ENCODE measurements around the gene B4GALT4. TPM values are rescaled to one million over a fixed set of nuclear protein-coding genes. Genes with fewer than 3 reads are reported as not detected.

B4GALT4 gene
- total RNA-seq, 1 donor, result 28.2 TPM

- Histone ChIP-seq H3K79me2 (ENCODE audit: insufficient read depth, low read length) (peaks cover 2% of the 10 kb centered on the region), H3K27ac (ENCODE audit: low read depth, low read length) (no peak overlapping the region), H3K4me3 (ENCODE audit: insufficient read depth, low read length) (no peak overlapping the region), H2AFZ (ENCODE audit: low read length) (no peak overlapping the region), H3K36me3 (ENCODE audit: insufficient read depth, low read length) (peaks cover 67% of the 10 kb centered on the region), H3K9me3 (ENCODE audit: low read depth, low read length) (no peaks in the 10 kb centered on the region), H4K20me1 (ENCODE audit: insufficient read depth, low read length) (peaks cover 3% of the 10 kb centered on the region), H3K4me2 (ENCODE audit: insufficient read depth, low read length) (no peak overlapping the region), H3K27me3 (ENCODE audit: insufficient read depth, low read length) (no peaks in the 10 kb centered on the region), H3K4me1 (ENCODE audit: insufficient read depth, low read length) (peaks cover 3% of the 10 kb centered on the region)
- DNase-seq (ENCODE audit: insufficient read length, low spot score, missing footprints), result no peak
- TF ChIP-seq CTCF (IDR thresholded peaks at IDR 0.05; ENCODE audit: extremely low read depth, low read depth, low read length), result no peak
These were observed 15.6 kb downstream of the B4GALT4 start for GRCh38 chr3:119225121-119225520.

GRCh38 chr3:119223511-119223910 is 17.2 kb downstream of the B4GALT4 start:
- peaks cover 3% of the 10 kb centered on the region for H3K4me1 ChIP-seq (ENCODE audit: insufficient read depth, low read length)
- no peaks in the 10 kb centered on the region for H3K9me3 ChIP-seq (ENCODE audit: low read depth, low read length)
- no peaks in the 10 kb centered on the region for H3K27me3 ChIP-seq (ENCODE audit: insufficient read depth, low read length)
- peaks cover 3% of the 10 kb centered on the region for H4K20me1 ChIP-seq (ENCODE audit: insufficient read depth, low read length)
- TF ChIP-seq CTCF (IDR thresholded peaks at IDR 0.05; ENCODE audit: extremely low read depth, low read depth, low read length), result peak; percentile 8
- no peak overlapping the region for H3K4me2 ChIP-seq (ENCODE audit: insufficient read depth, low read length)
- no peak overlapping the region for H3K27ac ChIP-seq (ENCODE audit: low read depth, low read length)
- H3K36me3 ChIP-seq (ENCODE audit: insufficient read depth, low read length), result peaks cover 59% of the 10 kb centered on the region
- no peak for DNase-seq (ENCODE audit: insufficient read length, low spot score, missing footprints)
- no peaks in the 10 kb centered on the region for H3K79me2 ChIP-seq (ENCODE audit: insufficient read depth, low read length)
- H2AFZ ChIP-seq (ENCODE audit: low read length), result no peak overlapping the region
- no peak overlapping the region for H3K4me3 ChIP-seq (ENCODE audit: insufficient read depth, low read length)

- H3K4me3 ChIP-seq (ENCODE audit: insufficient read depth, low read length), result no peak overlapping the region
- H3K9me3 ChIP-seq (ENCODE audit: low read depth, low read length), result no peaks in the 10 kb centered on the region
- H3K4me1 ChIP-seq (ENCODE audit: insufficient read depth, low read length), result peaks cover 3% of the 10 kb centered on the region
- peaks cover 56% of the 10 kb centered on the region for H3K36me3 ChIP-seq (ENCODE audit: insufficient read depth, low read length)
- no peaks in the 10 kb centered on the region for H3K27me3 ChIP-seq (ENCODE audit: insufficient read depth, low read length)
- no peak for TF ChIP-seq CTCF (IDR thresholded peaks at IDR 0.05; ENCODE audit: extremely low read depth, low read depth, low read length)
- H3K27ac ChIP-seq (ENCODE audit: low read depth, low read length), result no peak overlapping the region
- no peaks in the 10 kb centered on the region for H3K79me2 ChIP-seq (ENCODE audit: insufficient read depth, low read length)
- DNase-seq (ENCODE audit: insufficient read length, low spot score, missing footprints), result no peak
- peaks cover 3% of the 10 kb centered on the region for H4K20me1 ChIP-seq (ENCODE audit: insufficient read depth, low read length)
- no peak overlapping the region for H3K4me2 ChIP-seq (ENCODE audit: insufficient read depth, low read length)
- H2AFZ ChIP-seq (ENCODE audit: low read length), result no peak overlapping the region
These were observed 18.3 kb downstream of the B4GALT4 start for GRCh38 chr3:119222391-119222790.

- DNase-seq (ENCODE audit: insufficient read length, low spot score, missing footprints), result no peak
These were observed 18.8 kb downstream of the B4GALT4 start for GRCh38 chr3:119221779-119222320.

More at GRCh38 chr3:119221779-119222320, 18.8 kb downstream of the B4GALT4 start:
- Histone ChIP-seq H3K36me3 (ENCODE audit: insufficient read depth, low read length) (peaks cover 58% of the 10 kb centered on the region), H2AFZ (ENCODE audit: low read length) (no peak overlapping the region), H3K4me3 (ENCODE audit: insufficient read depth, low read length) (no peak overlapping the region), H3K9me3 (ENCODE audit: low read depth, low read length) (no peaks in the 10 kb centered on the region), H3K27ac (ENCODE audit: low read depth, low read length) (no peak overlapping the region), H4K20me1 (ENCODE audit: insufficient read depth, low read length) (peaks cover 5% of the 10 kb centered on the region), H3K27me3 (ENCODE audit: insufficient read depth, low read length) (no peaks in the 10 kb centered on the region), H3K79me2 (ENCODE audit: insufficient read depth, low read length) (no peaks in the 10 kb centered on the region), H3K4me2 (ENCODE audit: insufficient read depth, low read length) (no peak overlapping the region), H3K4me1 (ENCODE audit: insufficient read depth, low read length) (peaks cover 3% of the 10 kb centered on the region)
- TF ChIP-seq CTCF (IDR thresholded peaks at IDR 0.05; ENCODE audit: extremely low read depth, low read depth, low read length), result no peak
